K562 (cell line): ENCODE results near the gene ADAT3. TPM values are rescaled to one million over a fixed set of nuclear protein-coding genes. Genes with fewer than 3 reads are reported as not detected.

Experiments used
- CEBPG ChIP-seq, 3 experiments: fragments of 200-800 bp in 1 of 3; sonication (Bioruptor generic) in 1 of 3; sonication (generic) in 1 of 3; formaldehyde crosslinking in 1 of 3; IDR thresholded peaks in 2 of 3; conservative IDR thresholded peaks in 1 of 3; 2 replicates each; pipeline versions ENCODE4 v1.6.1 to v1.8.0; 2016 to 2022; ENCODE audit warnings: missing compliant biosample characterization in 2 of 3, missing genetic modification characterization in 2 of 3, mild to moderate bottlenecking in 1 of 3, missing genetic modification reagents in 1 of 3
- CHD2 ChIP-seq: IDR thresholded peaks from 2 replicates; pipeline ENCODE4 v1.6.1; 2011; ENCODE audit warnings: low read depth, low read length
- CHD4 ChIP-seq: fragments of 200-600 bp; sonication (generic); IDR thresholded peaks from 3 replicates; pipeline ENCODE4 v1.6.1; 2012; ENCODE audit warnings: low read depth, mild to moderate bottlenecking, mixed read lengths, low read length, inconsistent platforms; ENCODE audit not compliant: insufficient read depth, insufficient replicate concordance, poor library complexity, severe bottlenecking
- CXXC5 ChIP-seq: fragments of 250-450 bp; sonication (Bioruptor Pico); IDR thresholded peaks from 2 replicates; pipeline ENCODE4 v1.8.0; 2022; ENCODE audit warnings: inconsistent platforms, mild to moderate bottlenecking, moderate library complexity
- DPF2 ChIP-seq: fragments of 450-650 bp; IDR thresholded peaks from 2 replicates; pipeline ENCODE4 v1.6.1; 2016
- HDAC8 ChIP-seq: fragments of 450-650 bp; IDR thresholded peaks from 2 replicates; pipeline ENCODE4 v1.6.1; 2016; ENCODE audit warnings: mild to moderate bottlenecking, missing genetic modification characterization, moderate library complexity, missing compliant biosample characterization
- JUND ChIP-seq, 2 experiments: IDR thresholded peaks; 2 replicates in 1 of 2; 3 replicates in 1 of 2; pipeline ENCODE4 v1.6.1; 2011; ENCODE audit warnings: borderline replicate concordance in 2 of 2, low read depth in 2 of 2, low read length in 2 of 2, improper control_type of control experiment in 1 of 2, missing biosample characterization in 1 of 2, missing genetic modification characterization in 1 of 2, missing genetic modification reagents in 1 of 2
- KLF1 ChIP-seq: fragments of 450-650 bp; IDR thresholded peaks from 2 replicates; pipeline ENCODE4 v1.6.1; 2016; ENCODE audit warnings: missing genetic modification characterization, missing compliant biosample characterization
- LCOR ChIP-seq: sonication (generic); formaldehyde crosslinking; IDR thresholded peaks from 2 replicates; pipeline ENCODE4 v1.8.0; 2022; ENCODE audit warnings: mild to moderate bottlenecking, missing genetic modification reagents
- MCM7 ChIP-seq, 2 experiments: fragments of 450-650 bp; IDR thresholded peaks; 2 replicates each; pipeline ENCODE4 v1.6.1; 2016 to 2018
- MTA3 ChIP-seq: fragments of 450-650 bp; formaldehyde crosslinking; IDR thresholded peaks from 2 replicates; pipeline ENCODE4 v1.6.1; 2017; ENCODE audit warnings: mild to moderate bottlenecking, borderline replicate concordance
- NFATC3 ChIP-seq: fragments of 450-650 bp; IDR thresholded peaks from 2 replicates; pipeline ENCODE4 v1.6.1; 2017; ENCODE audit warnings: mild to moderate bottlenecking
- NR4A1 ChIP-seq, 2 experiments: fragments of 250-450 bp in 1 of 2; fragments of 450-650 bp in 1 of 2; sonication (Bioruptor Pico) in 1 of 2; IDR thresholded peaks; 2 replicates each; pipeline versions ENCODE4 v1.4.0 to v1.6.1; 2016 to 2020; ENCODE audit warnings: mild to moderate bottlenecking in 2 of 2, missing compliant biosample characterization in 1 of 2, missing genetic modification characterization in 1 of 2, moderate library complexity in 1 of 2
- POLR2A ChIP-seq: fragments of 450-650 bp; conservative IDR thresholded peaks from 2 replicates; pipeline ENCODE4 v1.6.1; 2016
- POLR2AphosphoS5 ChIP-seq: IDR thresholded peaks from 2 replicates; pipeline ENCODE4 v1.6.1; 2011; ENCODE audit warnings: mild to moderate bottlenecking, low read depth, low read length, moderate library complexity; ENCODE audit not compliant: control insufficient read depth, insufficient read depth
- PYGO2 ChIP-seq: fragments of 450-650 bp; IDR thresholded peaks from 2 replicates; pipeline ENCODE4 v1.6.1; 2016; ENCODE audit warnings: mild to moderate bottlenecking, missing genetic modification characterization, moderate library complexity, missing compliant biosample characterization
- SMARCA4 ChIP-seq: fragments of 450-650 bp; IDR thresholded peaks from 2 replicates; pipeline ENCODE4 v1.6.1; 2016
- ZBED1 ChIP-seq: IDR thresholded peaks from 2 replicates; pipeline ENCODE4 v1.6.1; 2014
- ZBTB7A ChIP-seq: IDR thresholded peaks from 2 replicates; pipeline ENCODE4 v1.6.1; 2011; ENCODE audit warnings: low read depth, mild to moderate bottlenecking, low read length, moderate library complexity, borderline replicate concordance; ENCODE audit not compliant: control insufficient read depth
- ZEB2 ChIP-seq: fragments of 450-650 bp; IDR thresholded peaks from 2 replicates; pipeline ENCODE4 v1.6.1; 2016
- ZZZ3 ChIP-seq: fragments of 450-650 bp; IDR thresholded peaks from 2 replicates; pipeline ENCODE4 v1.6.1; 2016; ENCODE audit warnings: antibody characterized with exemption, mild to moderate bottlenecking, moderate library complexity
- polyA plus RNA-seq, 8 experiments: library from polyadenylated mRNA; depleted of rRNA in 4 of 8; stranded (reverse) in 5 of 8; unstranded in 3 of 8; fragments of >200 nt; fragmentation: Nextera tagmentation in 2 of 8; fragmentation: Illumina TruSeq in 1 of 8; extraction: Ambion mirVana in 2 of 8; extraction: Trizol in 1 of 8; gene quantifications; 2 replicates each; pipeline versions ENCODE4 v1.2.1 to v1.2.3, GENCODE V29; 2011 to 2014; ENCODE audit warnings: inconsistent platforms in 1 of 8, missing spikeins in 1 of 8
- total RNA-seq, 7 experiments: library from RNA; depleted of rRNA in 6 of 7; stranded (reverse); fragments of >200 nt in 6 of 7; fragmentation: Illumina TruSeq in 2 of 7; extraction: Trizol in 2 of 7; gene quantifications; 2 replicates each; pipeline versions ENCODE4 v1.2.1 to v1.2.3, GENCODE V29; 2011 to 2021; ENCODE audit warnings: low replicate concordance in 1 of 7
- TF ChIP-seq, protein P1 (sequence below): fragments of 250-450 bp; sonication (Bioruptor Pico); IDR thresholded peaks from 2 replicates; pipeline ENCODE4 v1.4.0; 2020; ENCODE audit warnings: mild to moderate bottlenecking, moderate library complexity
- TF ChIP-seq, protein P2 (sequence below): sonication (generic); formaldehyde crosslinking; IDR thresholded peaks from 2 replicates; pipeline ENCODE4 v1.8.1; 2023; ENCODE audit warnings: mild to moderate bottlenecking, missing genetic modification reagents
- TF ChIP-seq, protein P3 (sequence below): fragments of 150-350 bp; IDR thresholded peaks from 2 replicates; pipeline ENCODE4 v1.6.1; 2014; ENCODE audit warnings: low read depth, mild to moderate bottlenecking, low read length, borderline replicate concordance

Gene ADAT3
- total and polyA plus RNA-seq, 9 of the 15 experiments (the other 6 are each of a cell fraction or from before 2014, with no cell fraction given): 0.67 to 15.6 (median 7.8) TPM; not detected in 4

DNA sequence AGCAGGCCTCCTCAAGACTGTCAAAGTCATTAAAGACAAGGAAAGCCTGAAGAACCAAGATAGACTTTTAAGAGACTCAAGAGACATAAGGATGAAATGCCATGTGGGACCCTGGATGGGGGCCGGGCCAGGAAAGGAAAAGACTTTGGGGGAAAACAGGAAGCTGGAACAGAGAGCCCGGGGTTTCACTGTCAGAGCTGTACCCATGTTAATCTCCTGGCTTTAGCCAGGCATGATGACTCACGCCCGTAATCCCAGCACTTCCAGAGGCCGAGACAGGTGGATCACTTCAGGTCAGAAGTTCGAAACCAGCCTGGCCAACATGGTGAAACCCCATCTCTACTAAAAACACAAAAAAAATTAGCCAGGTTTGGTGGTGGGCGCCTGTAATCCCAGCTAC is 36.2 kb upstream of the ADAT3 start (continued):
- TF ChIP-seq, protein P1, sequence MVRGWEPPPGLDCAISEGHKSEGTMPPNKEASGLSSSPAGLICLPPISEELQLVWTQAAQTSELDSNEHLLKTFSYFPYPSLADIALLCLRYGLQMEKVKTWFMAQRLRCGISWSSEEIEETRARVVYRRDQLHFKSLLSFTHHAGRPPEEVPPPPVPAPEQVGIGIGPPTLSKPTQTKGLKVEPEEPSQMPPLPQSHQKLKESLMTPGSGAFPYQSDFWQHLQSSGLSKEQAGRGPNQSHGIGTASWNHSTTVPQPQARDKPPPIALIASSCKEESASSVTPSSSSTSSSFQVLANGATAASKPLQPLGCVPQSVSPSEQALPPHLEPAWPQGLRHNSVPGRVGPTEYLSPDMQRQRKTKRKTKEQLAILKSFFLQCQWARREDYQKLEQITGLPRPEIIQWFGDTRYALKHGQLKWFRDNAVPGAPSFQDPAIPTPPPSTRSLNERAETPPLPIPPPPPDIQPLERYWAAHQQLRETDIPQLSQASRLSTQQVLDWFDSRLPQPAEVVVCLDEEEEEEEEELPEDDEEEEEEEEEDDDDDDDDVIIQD (CRISPR knock-in tag): no peak
- TF ChIP-seq ZBTB7A: no peak
- no peak for TF ChIP-seq LCOR
- TF ChIP-seq DPF2: peak; percentile 44; the same call in 1 of the 2 replicates
- TF ChIP-seq ZBED1: no peak
- no peak for TF ChIP-seq SMARCA4
- no peak for TF ChIP-seq ZEB2
- TF ChIP-seq POLR2AphosphoS5: no peak
- peak; percentile 70 for TF ChIP-seq JUND (IDR thresholded peaks at IDR 0.05; ENCODE audit: borderline replicate concordance, low read depth, low read length)
- TF ChIP-seq JUND (tag; IDR thresholded peaks at IDR 0.05; ENCODE audit: borderline replicate concordance, low read depth, low read length): no peak; the same call in 2 of the 3 replicates
- no peak for TF ChIP-seq POLR2A
- TF ChIP-seq KLF1: no peak
- no peak for TF ChIP-seq CHD2
- no peak for TF ChIP-seq ZZZ3
- TF ChIP-seq NR4A1 (CRISPR knock-in tag; IDR thresholded peaks at IDR 0.05): no peak
- no peak for TF ChIP-seq NR4A1 (tag; IDR thresholded peaks at IDR 0.05)
- TF ChIP-seq, protein P2, sequence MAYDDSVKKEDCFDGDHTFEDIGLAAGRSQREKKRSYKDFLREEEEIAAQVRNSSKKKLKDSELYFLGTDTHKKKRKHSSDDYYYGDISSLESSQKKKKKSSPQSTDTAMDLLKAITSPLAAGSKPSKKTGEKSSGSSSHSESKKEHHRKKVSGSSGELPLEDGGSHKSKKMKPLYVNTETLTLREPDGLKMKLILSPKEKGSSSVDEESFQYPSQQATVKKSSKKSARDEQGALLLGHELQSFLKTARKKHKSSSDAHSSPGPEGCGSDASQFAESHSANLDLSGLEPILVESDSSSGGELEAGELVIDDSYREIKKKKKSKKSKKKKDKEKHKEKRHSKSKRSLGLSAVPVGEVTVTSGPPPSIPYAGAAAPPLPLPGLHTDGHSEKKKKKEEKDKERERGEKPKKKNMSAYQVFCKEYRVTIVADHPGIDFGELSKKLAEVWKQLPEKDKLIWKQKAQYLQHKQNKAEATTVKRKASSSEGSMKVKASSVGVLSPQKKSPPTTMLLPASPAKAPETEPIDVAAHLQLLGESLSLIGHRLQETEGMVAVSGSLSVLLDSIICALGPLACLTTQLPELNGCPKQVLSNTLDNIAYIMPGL (CRISPR knock-in tag): no peak
- TF ChIP-seq CXXC5 (CRISPR knock-in tag): no peak
- no peak for TF ChIP-seq HDAC8 (tag)
- no peak for TF ChIP-seq MTA3
- no peak for TF ChIP-seq CEBPG (CRISPR knock-in tag; IDR thresholded peaks at IDR 0.05)
- no peak for TF ChIP-seq CEBPG (tag; conservative IDR thresholded peaks at IDR 0.05 in 1 of 2, IDR thresholded peaks at IDR 0.05 in 1 of 2)
- TF ChIP-seq PYGO2 (tag): no peak
- TF ChIP-seq NFATC3: no peak
- TF ChIP-seq MCM7 (IDR thresholded peaks at IDR 0.05): no peak
- TF ChIP-seq, protein P3, sequence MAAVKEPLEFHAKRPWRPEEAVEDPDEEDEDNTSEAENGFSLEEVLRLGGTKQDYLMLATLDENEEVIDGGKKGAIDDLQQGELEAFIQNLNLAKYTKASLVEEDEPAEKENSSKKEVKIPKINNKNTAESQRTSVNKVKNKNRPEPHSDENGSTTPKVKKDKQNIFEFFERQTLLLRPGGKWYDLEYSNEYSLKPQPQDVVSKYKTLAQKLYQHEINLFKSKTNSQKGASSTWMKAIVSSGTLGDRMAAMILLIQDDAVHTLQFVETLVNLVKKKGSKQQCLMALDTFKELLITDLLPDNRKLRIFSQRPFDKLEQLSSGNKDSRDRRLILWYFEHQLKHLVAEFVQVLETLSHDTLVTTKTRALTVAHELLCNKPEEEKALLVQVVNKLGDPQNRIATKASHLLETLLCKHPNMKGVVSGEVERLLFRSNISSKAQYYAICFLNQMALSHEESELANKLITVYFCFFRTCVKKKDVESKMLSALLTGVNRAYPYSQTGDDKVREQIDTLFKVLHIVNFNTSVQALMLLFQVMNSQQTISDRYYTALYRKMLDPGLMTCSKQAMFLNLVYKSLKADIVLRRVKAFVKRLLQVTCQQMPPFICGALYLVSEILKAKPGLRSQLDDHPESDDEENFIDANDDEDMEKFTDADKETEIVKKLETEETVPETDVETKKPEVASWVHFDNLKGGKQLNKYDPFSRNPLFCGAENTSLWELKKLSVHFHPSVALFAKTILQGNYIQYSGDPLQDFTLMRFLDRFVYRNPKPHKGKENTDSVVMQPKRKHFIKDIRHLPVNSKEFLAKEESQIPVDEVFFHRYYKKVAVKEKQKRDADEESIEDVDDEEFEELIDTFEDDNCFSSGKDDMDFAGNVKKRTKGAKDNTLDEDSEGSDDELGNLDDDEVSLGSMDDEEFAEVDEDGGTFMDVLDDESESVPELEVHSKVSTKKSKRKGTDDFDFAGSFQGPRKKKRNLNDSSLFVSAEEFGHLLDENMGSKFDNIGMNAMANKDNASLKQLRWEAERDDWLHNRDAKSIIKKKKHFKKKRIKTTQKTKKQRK: no peak
- TF ChIP-seq CHD4: no peak
